NCI-H2107 treated with DMSO at 0.1 percent for 48 hours (cell line): ENCODE measurements around the gene H6PD.

Source experiments
- DNase-seq: peaks from one replicate; lab custom pipeline; 2025; ENCODE audit not compliant: unreplicated experiment; lab: John Stamatoyannopoulos, UW

H6PD gene

DNA sequence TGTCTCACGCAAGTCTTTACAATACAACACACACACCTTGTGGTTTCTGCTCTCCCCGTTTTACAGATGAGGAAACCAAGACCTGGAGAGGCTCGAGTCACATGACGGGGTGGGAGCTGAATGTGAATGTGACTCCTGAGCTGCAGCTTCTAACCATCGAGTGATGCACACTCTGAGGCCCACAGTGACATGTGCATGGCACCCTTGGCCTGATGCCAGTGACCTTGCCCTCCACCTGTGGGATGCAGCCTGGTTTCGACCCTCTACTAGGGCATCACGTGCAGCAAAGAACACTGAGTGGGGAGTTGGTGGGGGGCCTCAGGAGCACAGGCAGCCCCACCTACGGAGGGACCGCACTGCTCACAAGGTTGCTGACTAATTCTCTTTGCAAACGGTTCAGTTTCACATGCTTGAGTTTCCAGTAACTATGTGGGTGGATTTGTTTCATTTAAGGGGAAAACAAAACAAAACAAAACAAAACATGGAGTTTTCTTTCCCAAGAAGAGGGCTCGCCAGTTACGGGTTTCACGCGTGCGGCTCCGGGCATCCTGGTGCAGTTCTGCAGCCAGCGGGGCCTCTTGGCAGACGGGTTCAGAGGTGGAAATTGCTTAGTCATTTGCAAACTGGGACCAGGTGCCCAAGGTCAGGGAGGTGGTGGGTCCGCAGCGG is 81.0 kb downstream of the H6PD start:
- no peak for DNase-seq

DNA sequence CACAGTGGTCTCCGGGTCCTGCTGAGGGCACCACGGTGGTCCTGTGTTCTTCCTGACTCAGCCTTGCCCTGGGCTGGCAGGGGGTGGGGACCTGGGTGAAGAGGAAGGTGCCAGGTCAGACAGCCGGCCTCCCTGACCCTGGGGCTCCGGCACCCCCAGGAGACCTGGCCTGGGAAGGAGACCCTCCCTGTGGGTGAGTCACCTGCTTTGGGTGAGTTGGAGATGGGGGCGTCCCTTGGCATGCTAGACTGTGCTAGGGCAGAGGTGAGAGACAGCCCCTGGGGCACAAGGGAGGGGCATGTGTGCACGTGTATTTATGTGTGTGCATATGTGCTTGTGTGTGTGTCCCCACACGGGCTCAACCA is 81.5 kb downstream of the H6PD start:
- no peak for DNase-seq

DNA sequence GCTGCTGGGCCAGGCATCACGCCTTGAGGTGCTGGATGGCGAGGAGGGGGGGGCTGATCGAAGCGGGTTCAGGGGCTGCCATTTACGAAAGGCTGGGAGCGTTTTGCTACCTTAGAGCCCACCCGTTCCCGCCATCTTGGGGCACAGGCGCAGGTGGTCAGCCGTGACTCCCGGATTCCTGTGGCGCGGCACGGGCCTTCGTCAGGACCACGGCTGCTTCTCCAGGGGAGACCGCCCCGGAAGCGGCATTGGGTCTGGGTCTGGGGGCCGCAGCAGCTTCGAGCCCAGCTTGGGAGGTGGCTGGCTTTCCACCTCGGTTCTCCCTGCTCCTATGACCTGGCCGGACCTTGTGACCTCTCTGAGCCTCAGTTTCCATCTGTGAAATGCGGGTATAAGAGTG is 81.9 kb downstream of the H6PD start:
- DNase-seq = no peak

DNA sequence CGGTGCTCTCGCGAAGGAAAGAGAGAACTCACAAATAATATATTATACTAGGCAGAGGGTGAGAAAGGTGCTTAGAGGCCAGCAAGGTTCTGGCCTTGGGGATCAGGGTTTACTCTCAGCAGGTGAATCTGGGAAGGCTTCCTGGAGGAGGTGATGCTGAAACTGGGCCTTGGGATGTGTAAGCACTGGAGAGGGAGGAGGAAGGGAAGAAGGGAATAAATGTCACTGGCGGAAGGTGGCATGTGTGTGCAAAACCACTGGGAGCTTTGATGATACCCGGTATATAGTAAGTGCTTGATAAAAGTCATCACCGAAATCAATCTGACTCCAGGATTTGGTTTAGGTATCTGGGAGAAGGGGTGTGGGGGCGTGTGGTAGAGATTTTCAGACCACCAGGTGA is 82.5 kb downstream of the H6PD start:
- DNase-seq = no peak

DNA sequence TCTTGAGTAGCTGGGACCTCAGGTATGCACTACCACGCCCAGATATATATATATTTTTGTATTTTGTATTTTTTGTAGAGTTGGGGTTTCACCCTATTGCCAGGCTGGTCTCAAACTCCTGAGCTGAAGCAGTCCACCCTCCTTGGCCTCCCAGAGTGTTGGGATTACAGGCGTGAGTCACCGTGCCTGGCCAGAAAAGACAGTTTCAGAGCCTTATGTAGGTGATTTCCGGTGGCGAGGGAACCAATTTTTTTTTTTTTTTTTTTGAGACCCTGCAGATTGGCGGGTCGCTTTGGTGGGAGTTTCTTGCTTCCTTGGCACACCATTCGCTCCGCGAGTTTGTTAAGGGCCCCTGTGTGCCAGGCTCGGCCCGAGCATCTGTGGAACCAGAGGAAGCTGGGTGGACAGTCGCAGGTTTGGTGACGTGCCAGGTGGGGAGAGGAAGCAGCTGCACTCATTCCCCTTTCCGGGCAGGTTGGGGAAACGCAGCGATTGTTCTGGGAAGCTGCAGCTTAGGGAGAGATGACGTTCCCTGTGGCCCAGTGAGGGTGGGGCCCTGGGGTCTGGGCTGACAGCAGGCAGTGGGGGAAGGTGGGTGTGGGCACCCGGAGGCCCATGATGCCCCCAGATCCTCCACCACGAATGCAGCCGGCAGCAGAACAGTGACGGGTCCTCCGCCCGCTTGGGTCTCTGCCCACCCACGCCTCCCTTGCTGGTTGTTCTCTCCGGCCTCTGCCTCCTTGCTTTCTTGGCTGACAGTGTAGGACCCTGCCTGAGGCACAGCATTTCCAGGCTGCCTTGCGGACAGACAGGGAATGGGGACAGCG is 83.2 kb downstream of the H6PD start:
- no peak for DNase-seq

DNA sequence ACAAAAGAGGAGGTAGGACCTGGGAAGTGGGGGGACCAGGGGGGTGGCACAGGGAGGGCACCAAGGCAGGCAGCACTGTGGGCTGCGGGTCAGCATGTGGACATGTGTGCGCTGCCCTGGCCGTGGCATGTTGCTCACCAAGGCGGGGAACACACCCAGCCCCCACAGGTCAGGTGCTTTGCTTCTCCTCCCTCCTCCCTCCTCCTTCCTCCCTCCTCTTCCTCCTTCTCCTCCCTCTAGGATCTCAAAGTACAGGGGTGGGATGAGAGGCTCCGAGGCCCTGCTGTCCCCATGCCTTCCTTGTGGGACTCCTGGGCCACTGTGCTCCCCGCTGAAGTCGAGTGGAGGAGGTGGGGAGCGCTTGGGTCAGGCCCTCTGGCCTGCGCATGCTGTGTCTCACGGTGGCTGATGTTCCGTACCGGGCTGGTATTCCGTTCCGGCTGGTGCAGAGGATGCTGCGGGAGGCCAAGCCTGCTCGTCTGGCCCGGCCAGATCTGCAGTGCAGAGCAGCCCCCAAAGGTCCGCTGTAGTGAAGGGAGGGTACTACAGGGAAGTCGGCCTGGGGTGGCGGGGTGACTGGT is 84.7 kb downstream of the H6PD start:
- DNase-seq = no peak

DNA sequence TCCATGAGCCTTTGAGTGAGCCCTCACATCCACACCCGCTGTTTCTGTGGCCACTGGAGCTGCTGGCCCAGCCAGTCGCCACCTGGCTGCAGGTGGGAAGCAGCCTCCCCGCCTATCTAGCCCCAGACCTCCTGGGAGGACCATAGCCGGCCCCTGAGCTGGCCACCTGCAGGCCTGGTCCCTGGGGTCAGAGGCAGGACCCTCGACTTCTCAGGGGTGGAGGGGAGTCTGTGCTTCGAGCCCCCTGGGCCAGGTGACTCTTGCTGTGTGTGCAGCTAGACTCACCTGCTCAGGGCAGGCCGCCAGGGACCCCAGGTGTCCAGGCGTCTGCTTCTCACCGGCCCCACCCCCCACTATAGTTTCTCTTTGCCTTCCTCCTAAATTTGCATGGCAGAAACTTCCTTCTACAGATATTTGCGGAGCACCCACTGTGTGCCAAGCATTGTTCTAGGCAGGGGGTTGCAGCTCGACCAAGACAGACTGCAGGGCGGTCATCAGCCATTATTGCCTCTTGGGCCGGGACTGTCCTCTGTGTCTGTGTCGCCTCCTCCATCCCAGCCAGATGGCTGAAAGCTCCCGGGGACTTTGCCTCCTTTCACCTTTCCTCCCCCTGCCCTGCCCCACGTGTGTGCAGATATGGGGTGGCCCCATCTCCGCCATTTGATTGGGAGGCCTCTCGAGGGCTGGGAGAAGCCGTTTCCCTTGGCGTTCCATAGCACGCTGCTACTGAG is 85.4 kb downstream of the H6PD start:
- no peak for DNase-seq
